EH (cell line): ENCODE results near the gene FOXO6.
A peak's percentile ranks its signal among the peaks of the same experiment; 100 is the strongest.

ENCODE experiments used
- DNase-seq: peaks from one replicate; pipeline ENCODE4 v3.0.0-alpha.2; 2015; ENCODE audit warnings: low read depth

FOXO6 gene

GRCh38 chr1:41425369-41425768 is 64.1 kb downstream of the FOXO6 start:
- DNase-seq: no peak

GRCh38 chr1:41426201-41426890 is 65.1 kb downstream of the FOXO6 start:
- no peak for DNase-seq

- DNase-seq: peak; percentile 29
Observed at GRCh38 chr1:41427122-41427913, 66.1 kb downstream of the FOXO6 start.

GRCh38 chr1:41427916-41428737 is 66.9 kb downstream of the FOXO6 start:
- DNase-seq: no peak

- DNase-seq: no peak
Observed at GRCh38 chr1:41428738-41429640, 67.8 kb downstream of the FOXO6 start.

GRCh38 chr1:41429641-41430035 is 68.4 kb downstream of the FOXO6 start:
- DNase-seq: no peak

- DNase-seq: no peak
Observed at GRCh38 chr1:41430069-41430468, 68.8 kb downstream of the FOXO6 start.

GRCh38 chr1:41430582-41430981 is 69.3 kb downstream of the FOXO6 start:
- DNase-seq: no peak

- no peak for DNase-seq
Observed at GRCh38 chr1:41431490-41432350, 70.5 kb downstream of the FOXO6 start.
